KBM-7 (cell line): ENCODE measurements around the gene THSD7B.
A peak's percentile ranks its signal among the peaks of the same experiment; 100 is the strongest.

ENCODE experiments used
- DNase-seq: peaks from one replicate; pipeline ENCODE4 v3.0.0-alpha.2; 2015
- in situ Hi-C: fragments of 300-500 bp; cut with MboI; formaldehyde crosslinking; loops from 2 replicates; pipeline ENCODE4 v1.14.3; 2020; ENCODE audit warnings: low sequenced_read_pairs, low pct_unique_long_range_greater_than_20kb, mixed read lengths

THSD7B gene

DNA sequence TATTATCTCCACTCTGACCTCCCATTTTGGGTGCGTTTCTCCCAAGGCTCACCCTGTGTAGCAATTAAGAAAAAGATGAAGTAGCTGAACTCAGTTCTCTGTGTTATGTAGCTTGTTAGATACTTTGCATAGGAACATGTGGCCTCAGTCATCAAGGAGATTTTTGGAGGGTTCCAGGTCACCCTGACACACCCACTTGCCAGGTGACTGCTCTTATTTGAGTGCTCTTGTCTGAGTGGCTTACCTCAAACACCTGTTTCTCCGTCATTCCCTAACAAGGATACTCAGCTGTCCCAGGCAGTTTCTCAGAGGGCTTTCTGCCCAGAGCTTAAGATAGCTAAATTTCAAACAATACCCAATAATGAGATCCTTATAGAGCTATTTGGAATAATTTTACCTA, 621.7 kb downstream of the THSD7B start:
- in situ Hi-C loops, result no loop called here
- no peak for DNase-seq

DNA sequence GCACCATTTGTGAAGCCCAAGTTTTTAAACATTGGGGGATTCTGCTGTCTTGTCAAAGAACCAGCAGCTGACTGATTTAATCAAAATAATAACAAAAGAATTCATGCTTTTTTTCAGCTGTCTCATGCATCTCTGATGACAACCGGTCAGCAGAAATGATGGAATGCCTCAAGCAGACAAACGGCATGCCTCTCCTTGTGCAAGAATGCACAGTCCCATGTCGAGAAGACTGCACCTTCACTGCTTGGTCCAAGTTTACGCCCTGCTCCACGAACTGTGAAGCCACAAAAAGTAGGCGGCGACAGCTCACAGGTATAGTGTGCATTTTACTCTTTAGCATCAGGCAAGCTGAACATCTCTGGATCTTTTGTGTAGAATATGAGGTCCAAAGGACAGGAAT, 640.2 kb downstream of the THSD7B start:
- in situ Hi-C loops, result no loop called here
- DNase-seq, result no peak

DNA sequence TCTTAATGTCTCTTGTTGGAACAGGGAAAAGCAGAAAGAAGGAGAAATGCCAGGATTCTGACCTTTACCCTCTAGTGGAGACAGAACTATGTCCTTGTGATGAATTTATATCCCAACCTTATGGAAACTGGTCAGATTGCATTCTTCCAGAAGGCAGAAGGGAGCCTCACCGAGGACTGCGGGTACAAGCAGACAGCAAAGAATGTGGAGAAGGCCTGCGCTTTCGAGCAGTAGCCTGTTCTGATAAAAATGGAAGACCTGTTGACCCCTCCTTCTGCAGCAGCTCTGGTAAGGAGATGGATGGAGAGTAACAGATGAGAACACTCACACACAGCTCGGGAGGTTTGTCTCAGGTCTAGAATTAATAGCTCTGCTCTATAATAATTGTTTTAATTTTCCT, 646.2 kb downstream of the THSD7B start:
- in situ Hi-C loops, result no loop called here
- no peak for DNase-seq

DNA sequence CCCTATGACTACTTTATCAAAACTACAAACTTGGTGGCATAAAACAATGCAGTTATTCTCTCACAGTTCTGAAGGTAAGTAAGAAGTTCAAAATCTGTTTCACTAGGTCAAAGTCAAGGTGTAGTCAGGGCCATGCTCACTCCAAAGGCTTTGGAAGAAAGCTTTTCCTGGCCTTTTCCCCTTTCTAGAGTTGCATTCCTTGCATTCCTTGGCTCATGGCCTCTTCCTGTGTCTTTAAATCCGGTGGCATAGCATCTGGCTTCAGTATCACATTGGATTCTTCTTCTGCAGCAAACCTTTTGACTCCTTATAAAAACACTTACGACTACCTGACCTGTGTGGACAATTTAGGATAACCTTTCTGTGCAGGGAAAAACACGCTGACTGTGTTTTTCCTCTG, 655.4 kb downstream of the THSD7B start:
- in situ Hi-C loops, result no loop called here
- DNase-seq, result no peak

DNA sequence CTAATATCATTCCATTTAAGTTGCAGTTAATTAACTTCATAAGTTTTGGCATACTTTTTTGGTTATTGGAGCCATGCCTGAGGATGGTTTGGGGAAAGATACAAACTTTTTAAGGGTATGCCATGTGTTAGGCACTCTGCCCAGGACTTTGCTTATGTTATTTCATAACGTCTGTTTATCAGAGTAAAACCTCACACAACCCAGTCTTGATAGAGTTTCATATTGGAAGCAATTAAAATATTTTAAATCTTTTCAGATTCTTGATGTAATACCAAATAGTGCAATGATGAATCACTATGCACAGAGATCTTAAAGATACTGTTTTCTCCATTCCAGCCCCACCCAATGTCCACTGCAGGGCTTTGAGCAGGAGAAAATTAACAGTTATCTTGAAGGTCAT, 669.8 kb downstream of the THSD7B start:
- no peak for DNase-seq
- in situ Hi-C loops, result no loop called here

DNA sequence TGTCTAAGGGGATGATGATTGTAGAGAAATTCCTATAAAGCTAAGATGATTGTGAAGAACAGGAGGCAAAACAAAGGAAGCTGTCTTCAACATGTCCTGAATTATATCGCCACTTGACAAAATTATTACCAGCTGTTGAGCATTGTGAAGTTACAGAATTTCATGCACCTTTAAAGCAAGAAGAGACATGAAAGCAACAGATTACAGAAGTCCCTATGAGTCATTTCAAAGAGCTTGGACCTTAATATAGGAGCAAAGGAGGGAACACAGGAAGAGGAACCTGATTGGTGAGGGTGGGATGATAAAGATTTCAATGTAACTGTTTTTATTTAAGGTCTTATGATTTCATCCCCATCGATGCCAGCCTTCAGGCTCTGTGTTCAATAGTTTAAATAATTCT, 672.0 kb downstream of the THSD7B start:
- in situ Hi-C loops, result no loop called here
- DNase-seq, result no peak

DNA sequence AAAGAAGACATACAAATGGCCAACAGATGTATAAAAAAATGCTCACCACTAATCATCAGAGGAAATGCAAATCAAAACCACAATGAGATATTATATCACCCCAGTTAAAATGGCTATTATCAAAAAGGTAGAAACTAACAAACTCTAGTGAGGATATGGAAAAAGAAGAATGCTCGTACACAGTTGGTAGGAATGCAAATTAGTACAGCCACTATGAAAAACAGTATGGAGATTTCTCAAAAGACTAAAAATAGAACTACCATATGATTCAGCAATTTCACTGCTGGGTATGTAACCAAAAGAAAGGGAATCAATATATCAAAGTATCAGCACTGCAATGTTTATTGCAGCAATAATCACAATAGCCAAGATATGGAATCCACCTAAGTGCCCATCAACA, 679.6 kb downstream of the THSD7B start:
- no peak for DNase-seq
- in situ Hi-C loops, result no loop called here

DNA sequence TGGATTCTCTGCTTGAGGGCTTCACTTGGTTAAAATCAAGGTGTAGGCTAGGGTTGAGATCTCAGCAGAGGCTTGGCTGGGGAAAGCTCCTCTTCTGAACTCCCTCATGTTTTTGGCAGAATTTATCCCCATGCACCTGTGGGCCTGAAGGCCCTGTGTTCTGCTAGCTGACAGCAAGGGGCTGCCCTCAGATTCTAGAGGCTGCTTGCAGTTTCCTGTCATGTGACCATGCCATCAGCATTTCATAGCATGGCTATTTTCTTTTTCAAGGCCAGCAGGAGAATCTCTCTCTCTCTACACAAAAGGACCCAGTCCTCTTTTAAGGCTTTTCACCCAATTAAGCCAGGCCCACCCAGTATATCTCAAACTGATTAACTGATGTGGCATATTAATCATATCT, 684.1 kb downstream of the THSD7B start:
- in situ Hi-C loops, result no loop called here
- DNase-seq, result no peak

DNA sequence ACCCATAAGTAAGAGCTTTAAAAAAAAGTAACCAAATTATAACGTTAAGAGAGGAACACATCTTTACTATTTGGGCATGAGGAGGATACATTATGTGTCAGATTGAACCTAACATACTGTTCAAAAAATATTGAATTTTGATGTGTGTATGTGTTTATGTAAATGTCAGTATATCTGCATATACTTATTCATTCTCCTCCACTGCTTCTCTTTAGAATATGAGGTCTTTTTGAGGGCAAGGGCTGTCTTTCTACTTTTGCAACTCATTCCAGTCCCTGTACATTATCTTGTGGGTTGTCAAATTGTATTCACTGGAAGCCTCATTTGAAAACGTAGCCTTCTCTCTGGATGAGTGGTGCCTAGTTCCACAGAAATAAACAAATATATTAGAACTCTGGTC, 689.5 kb downstream of the THSD7B start:
- in situ Hi-C loops, result no loop called here

DNA sequence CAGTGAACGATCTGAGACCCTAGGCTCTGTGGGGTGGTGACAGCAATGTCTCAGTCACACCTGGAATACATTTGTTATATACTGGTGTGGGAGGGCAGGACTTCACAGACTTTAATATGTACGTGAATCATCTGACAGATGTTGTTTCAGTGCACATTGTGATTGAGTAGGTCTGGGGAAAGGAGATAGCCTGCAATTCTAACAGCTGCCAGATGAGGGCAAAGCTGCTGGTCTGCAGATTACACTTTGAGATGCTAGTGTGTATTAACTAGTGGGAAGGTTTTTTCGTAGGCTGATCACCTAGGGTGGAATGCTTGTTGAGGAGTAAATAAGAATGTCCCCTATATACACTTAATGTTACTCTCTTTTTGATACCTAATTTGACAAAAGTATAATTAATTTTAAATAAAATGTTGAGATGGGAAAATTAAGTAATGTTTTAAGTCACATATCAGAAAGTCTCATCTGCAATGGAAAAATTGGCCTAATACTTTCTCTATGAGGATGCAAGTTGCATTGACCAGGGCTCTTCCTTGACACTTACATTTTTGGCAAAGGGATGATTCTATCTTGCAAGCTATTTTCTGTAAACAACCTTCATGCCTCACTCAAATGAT, 702.0 kb downstream of the THSD7B start:
- in situ Hi-C loops, result no loop called here

More for the DNA sequence above, 689.5 kb downstream of the THSD7B start:
- no peak for DNase-seq

DNA sequence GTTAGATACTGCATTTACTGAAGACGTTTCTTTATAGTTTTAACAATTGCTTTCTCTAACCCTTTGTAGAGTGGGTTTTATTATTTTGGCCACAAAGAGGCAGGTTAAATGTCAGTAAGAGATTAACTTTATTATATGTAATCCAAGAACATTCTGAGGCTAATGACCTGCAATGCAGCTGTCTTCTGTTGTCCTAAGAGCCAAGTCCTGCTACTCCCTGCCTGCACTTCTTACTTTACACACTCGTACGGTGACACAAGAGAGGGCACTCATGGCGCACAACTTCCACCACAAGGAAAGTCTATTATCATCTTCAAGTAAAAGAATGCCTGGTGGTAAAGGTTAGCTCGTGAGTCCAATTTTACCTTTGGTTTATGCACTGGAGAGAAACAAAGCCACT, 727.9 kb downstream of the THSD7B start:
- in situ Hi-C loops, result no loop called here
- DNase-seq, result no peak

More for the DNA sequence above, 702.0 kb downstream of the THSD7B start:
- peak; percentile 32 for DNase-seq

DNA sequence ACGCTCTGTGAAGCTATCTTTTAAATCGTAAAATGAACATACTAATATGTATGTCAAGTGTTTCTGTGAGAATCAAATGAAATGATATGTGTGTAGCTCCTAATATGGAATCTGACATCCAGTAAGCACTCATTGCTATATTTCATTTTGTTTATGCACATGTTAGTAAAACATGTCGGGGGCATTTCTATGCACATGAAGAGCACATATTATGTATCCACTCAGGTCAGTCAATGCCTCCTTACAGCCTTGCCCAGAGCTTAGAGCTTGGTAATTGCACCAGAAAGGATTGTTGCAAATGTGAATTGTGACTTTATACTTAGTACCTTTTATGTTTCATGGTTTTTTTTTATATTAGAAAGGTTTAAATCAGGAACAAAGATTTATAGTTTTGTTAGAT, 735.3 kb downstream of the THSD7B start:
- DNase-seq, result no peak
- in situ Hi-C loops, result no loop called here

DNA sequence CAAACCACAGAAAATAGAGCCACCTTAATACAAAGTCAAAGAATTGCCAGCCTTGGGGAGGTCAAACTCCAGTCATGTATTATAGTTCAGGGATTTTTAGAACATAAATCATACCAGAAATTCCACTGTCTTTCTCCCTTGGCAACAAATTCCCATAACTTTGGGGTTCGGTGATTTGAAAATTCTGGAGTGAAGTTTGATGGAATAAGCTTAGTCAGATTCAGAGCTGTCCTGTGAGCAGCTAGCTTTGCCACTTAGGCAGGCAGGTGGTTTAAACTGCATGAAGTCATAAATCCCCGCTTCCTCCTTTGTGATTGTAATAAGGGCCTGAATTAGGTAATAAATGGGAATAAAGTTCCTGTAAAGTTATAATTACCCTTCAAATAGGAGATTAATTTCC, 741.9 kb downstream of the THSD7B start:
- no peak for DNase-seq
- in situ Hi-C loops, result no loop called here

DNA sequence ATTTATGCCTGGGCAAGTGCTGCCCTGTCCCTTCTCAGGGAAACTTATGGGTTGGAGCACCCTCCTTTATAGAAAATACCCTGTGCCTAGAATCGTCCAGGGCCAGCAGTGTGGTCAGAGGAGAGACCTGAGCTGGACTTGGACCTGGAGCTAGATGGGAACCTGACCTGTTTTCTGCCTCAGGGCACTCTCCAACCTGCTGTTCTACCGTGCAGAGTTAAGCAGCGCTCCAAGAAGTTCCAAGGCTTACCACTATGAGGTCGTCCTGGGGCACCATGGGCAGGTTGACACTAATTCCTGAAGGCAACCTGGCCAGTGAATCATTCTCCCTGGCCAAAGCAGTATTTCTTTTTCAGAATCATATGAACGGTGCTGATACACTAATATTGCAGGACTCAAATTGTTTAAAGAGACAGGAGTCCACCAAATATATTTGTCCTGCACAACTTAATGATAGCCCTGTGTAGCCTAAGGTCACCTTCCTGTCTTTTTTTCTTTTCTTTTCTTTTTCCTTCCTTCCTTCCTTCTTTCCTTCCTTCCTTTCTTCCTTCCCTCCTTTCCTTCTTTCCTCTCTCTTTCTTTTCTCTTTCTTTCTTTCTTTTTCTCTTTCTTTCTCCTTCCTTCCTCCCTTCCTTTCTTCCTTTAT, 743.5 kb downstream of the THSD7B start:
- in situ Hi-C loops, result no loop called here

DNA sequence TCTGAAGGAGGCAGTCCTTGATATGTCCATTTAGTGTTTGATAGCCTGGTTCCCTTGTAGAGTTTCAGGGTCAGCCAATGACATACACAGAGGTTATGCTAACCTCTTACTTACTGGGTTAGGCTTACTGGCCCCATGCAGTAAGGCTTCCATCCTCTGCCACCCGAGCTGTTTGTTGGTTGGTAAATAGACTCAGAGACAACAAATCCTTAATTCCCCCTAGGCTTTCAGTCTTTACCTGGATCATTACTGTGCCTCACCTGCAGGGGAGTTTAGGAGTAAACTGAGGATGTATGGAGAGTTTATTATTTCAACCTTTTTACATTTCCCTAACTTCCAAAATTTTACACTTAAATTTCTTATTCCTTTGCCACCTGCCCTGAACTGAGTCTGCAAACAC, 746.2 kb downstream of the THSD7B start:
- in situ Hi-C loops, result no loop called here
- no peak for DNase-seq

More for the DNA sequence above, 743.5 kb downstream of the THSD7B start:
- no peak for DNase-seq

DNA sequence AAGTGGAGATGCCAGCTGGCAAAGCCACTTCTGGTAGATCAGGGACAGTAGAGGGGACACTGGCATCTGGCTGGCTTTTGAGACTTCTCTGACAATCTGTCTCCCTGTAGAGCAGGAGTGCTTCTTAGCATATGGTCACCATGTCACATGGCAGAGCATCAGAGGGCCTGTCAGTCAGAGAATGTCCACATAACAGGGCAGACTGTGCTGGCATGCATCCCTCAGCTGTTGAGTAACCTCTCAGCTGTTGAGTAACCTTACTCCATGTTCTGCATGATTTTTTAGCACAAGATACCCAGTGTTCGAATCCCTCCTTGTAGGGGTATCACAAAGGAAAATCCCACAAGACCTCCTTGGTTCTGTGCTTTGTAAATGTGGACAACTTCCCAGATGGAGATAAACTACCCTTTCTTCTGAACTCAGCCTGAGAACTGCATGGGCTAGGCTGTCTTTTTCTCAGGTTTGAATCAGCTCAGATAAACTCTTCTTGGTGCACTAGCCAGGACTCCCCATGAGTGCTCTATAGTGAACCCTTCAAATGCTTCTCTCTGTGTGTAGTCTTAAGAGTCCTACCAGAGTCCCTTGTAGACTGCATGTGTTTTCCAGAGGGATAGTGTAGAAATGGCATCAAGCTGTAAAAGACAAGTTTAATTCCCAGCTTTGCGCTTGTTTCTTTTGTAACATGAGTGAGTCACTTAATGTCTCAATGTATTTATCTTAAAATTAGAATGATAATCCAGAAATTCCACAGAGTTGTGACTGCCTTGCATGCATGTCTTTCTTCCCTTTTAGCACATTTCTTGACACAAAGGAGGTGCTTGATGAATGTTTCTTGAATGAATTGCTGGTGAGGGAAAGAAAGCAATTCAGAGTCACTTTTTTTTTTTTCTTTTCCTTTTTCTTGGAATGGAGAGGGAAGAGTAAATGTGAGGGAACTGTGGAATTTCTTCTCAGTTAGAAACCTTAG, 756.6 kb downstream of the THSD7B start:
- DNase-seq, result no peak
- in situ Hi-C loops, result no loop called here

DNA sequence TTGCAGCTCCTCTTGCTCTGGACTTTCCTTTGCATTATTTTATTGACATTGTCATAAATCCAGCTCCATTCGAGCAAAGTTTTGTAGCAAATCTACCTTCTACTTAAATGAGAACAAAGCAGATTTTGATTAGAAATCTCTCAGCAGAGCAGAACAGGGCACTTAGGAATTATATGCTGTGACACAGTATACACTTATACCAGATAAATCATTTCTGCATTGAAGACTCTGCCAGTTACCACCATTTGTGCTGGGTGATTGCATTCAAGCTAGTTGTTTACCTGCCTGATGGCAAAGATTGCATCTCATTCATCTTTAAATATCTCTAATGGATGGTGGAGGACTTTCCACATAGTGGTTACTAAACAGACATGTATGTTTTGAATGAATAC, 757.3 kb downstream of the THSD7B start:
- in situ Hi-C loops, result no loop called here
- no peak for DNase-seq

DNA sequence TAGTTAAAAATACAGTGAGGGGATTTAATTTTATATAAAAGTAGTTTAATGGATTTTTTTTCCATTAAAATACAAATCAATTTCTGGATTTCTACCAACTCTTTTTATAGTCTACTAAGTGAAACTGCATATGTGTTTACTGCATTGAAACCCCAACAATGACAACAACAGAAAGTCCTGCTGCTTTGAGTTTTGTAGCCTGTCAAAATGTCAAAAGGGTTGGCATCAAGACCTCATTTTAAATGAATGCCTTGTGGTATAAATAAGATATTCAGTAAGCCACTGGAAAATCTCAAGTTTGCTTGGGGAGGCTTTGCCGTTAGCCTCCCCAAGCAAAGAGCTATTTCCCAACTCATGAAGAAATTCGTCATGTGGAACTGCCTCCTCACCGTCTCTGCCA, 758.6 kb downstream of the THSD7B start:
- no peak for DNase-seq
- in situ Hi-C loops, result no loop called here

DNA sequence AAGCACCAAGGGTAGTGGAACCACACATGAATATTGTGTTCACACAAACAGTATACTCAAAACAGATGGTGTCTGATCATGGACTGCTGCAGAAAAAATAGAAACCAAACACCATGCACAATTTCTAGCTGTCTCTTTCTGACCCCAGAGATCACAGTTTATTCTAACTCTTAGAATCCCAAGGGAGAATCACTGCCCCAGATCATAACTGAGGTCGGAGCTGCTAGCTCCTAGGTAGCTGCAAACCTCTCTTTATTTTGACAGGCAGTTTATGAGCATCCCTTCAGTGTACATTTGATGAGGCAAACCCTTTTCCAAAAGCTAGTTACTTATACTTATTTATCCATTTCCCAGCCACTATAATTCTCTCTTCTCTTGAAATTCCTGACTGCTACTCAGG, 759.8 kb downstream of the THSD7B start:
- no peak for DNase-seq
- in situ Hi-C loops, result no loop called here

DNA sequence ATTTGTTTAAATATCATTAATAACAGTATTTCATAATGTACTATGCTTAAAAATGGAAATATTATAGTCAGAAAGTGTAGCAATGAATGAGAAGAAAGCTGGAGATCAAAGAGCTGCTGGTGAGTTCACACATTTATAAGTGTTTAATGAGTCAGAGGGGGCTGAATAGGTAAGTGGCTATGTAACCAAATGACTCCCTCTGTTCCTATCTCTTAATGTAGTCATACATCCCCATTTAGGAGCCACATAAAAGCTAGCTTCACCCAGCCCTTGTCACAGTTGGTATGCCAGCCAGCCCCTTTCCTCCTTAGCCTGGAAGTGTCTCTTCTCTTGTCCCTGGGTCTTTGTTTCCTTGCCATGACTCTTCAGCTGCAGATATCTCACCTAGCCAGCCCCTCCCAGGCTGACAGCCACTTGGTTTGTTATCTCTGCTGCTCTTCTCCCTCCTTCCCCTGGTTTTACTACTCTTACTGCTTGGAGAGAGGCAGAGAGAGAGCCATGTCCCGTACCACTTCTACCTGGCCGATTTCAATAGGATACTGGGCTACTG, 760.4 kb downstream of the THSD7B start:
- in situ Hi-C loops, result no loop called here

More for the DNA sequence above, 760.4 kb downstream of the THSD7B start:
- no peak for DNase-seq
